ENCODE results near the gene C9orf57.
A peak's percentile ranks its signal among the peaks of the same experiment; 100 is the strongest.
"Not testable (repeated sequence)": the region's sequence is repeated elsewhere in the genome, so short reads cannot be mapped to it uniquely, and the experiment has no call there.

Gene C9orf57, protein sequence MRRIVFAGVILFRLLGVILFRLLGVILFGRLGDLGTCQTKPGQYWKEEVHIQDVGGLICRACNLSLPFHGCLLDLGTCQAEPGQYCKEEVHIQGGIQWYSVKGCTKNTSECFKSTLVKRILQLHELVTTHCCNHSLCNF

DNA sequence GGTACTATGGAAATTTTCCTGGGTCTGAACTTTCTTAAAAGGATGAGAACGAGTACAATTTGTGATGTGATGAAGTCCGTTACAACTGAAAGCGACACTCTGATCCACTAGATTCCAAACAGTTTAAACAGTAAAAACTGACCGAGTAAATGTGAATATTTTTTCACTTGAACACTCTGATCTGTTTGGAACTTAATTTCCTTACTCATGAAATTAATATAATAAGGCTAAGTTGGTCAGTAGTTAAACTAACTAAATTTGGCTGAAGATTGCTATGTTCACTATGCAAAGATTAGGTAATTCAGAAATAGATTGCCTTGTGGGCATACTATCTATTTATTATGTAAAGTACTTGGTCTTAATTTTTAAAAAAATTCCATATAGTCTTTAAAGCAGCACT, at the start of gene C9orf57:
Gene C9orf57, minus strand, starts transcription at position 101 of the 400 bp plus-strand sequence. CDS start 1,282 bp downstream, outside the sequence.
- no peak for DNase-seq

DNA sequence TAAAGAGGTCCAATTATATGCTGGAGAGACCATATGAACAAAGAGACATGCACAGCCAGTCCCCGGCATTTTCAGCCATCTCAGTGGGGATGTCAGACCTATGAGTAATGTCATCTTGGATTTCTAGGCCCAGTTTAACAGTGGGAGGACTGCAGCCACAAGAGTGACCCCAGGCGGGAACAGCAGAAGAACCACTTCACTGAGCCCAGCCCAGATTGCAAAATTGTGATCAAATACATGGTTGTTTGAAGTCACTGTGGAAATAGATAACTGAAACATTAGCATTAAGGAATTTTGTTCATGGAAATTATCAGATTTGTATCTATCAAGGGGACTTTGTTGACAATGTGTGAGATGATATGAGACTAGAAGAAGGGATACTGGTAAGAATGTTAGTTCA, 42.1 kb upstream of the C9orf57 start:
- DNase-seq = no peak

DNA sequence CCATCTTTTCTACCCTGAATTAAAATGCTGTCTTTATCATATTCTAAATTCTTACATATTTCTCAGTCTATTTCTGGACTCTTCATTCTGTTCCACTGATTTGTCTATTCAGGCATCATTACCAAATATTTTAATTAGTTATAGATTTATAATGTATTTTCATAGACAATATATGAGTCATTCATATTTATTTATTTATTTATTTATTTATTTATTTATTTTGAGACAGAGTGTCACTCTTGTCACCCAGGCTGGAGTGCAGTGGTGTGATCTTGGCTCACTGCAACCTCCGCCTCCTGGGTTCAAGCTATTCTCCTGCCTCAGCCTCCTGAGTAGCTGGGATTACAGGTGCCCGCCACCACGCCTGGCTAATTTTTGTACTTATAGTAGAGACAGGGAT, 35.1 kb upstream of the C9orf57 start:
- not testable (repeated sequence) for DNase-seq

DNA sequence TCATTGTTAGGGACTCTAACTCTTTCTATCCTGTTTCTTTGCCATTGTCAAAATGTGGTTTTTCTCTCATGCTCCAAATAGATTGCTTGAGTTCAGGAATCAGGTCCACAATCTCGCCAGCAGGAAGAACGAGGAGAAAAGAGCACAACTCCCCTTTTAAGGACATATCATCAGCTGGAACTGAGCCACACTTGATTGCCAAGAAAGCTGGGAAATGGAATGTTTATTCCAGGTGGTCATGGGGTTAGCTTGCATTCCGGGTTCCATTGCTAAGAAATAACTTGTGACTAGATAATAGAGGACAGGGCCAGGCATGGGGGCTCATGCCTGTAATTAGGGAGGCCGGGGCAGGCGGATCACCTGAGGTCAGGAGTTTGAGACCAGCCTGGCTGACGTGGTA, 32.4 kb upstream of the C9orf57 start:
- no peak for DNase-seq

DNA sequence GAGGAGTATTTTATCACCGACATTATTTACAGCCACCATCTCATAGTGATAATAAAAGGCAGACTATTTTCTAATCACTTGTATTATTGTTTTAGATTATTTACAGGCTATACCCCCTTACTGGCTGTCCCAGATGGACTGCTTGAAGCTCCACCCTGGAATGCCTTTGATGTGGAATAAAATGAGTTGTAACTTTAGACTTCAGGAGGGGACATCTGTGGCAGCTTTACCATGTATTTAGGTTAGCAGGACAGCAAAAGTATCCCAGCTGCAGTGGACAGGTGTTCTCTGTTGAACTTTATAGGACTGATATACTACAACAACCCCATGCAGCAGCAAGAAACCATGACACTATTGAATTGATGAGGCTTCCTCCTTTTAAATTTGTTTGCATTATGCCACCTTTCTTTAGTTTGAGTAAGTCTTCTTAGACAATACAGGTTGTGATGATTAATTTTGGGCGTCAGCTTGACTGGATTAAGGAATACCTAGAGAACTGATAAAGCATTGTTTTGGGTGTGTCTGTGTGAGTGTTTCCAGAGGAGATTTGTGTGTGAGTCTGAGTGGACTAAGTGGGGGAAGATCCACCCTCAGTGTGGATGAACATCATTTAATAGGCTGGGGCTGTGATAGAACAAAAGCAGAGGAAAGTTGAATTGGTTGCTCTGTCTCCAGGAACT, 29.2 kb upstream of the C9orf57 start:
- no peak for DNase-seq

DNA sequence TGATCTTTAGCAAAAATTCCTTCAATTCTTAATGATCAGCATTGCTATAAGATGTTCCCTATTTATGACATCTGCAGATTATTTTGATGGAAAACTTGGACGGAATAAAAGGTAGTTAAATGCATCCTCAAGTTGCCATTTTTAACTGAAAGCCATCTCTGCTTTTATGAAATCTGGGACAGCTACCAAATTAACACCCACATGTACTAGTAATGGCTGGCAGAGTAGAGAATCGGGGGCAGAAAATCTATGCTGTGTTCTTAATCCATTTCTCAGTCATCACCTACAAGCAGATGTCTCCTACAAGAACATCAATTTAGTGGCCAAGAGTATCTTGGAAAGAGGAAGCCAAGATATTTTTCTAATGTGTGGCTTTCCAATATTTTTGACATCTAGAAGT, 22.1 kb upstream of the C9orf57 start:
- DNase-seq = no peak

DNA sequence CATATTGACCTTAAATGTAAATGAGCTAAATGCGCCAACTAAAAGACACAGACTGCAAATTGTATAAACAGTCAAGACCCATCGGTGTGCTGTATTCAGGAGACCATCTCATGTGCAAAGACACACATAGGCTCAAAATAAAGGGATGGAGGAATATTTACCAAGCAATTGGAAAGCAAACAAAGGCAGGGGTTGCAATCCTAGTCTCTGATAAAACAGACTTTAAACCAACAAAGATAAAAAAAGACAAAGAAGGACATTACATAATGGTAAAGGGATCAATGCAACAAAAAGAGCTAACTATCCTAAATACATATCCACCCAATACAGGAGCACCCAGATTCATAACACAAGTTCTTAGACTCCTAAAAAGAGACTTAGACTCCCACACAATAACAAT, 14.3 kb upstream of the C9orf57 start:
- DNase-seq = not testable (repeated sequence)

DNA sequence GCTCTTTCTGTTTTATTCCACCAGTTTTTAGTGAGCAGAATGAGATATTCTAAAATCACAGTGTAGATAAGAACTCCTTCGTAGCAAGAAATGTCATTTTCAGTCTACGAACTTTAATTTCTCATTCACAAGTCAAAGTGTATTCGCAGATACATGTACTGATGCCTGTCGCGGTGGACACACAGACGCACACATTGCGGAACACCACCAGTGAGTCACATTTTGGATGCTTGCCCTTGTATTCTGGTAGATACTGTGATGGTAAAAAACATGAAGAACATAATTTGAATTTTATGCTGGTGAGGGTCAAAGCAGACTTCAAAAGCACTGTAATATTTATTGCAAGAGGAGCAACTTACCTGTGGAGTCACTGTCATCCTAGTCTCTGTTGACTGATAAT, 4.7 kb upstream of the C9orf57 start:
- no peak for DNase-seq

DNA sequence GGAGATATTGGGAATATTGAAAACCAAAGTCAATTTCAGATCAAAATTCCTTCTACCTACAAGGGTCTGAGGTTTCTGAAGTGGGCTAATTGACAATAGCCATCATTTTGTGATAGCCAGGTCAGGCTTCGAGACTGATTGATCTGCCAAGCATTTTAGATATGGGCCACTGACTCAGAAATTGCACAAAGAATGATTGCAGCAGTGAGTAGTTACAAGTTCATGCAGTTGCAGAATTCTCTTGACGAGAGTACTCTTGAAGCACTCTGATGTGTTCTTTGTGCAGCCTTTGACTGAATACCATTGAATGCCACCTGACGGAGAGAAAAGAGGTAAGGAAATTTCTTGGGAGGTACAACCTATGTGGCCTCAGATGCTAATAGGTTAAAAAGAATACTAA, 8.3 kb downstream of the C9orf57 start:
- DNase-seq = no peak

DNA sequence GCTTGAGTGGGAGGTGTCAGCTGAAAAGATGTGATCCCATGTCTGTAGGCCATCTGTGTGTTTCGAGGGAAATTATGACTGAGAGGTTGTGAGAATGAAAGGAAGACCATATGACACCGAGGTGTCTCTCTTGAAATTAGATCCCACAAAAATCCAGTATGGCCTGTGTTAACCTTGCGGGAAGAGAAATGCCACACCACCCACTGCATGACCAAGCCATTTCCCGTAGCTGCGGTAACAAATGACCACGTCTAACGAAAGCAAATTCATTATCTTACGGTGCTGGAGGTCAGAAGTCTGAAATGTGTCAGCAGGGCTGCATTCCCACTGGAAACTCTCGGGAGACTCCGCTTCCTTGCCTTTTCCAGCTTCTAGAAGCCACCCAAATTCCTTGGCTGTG, 11.6 kb downstream of the C9orf57 start:
- DNase-seq = no peak

DNA sequence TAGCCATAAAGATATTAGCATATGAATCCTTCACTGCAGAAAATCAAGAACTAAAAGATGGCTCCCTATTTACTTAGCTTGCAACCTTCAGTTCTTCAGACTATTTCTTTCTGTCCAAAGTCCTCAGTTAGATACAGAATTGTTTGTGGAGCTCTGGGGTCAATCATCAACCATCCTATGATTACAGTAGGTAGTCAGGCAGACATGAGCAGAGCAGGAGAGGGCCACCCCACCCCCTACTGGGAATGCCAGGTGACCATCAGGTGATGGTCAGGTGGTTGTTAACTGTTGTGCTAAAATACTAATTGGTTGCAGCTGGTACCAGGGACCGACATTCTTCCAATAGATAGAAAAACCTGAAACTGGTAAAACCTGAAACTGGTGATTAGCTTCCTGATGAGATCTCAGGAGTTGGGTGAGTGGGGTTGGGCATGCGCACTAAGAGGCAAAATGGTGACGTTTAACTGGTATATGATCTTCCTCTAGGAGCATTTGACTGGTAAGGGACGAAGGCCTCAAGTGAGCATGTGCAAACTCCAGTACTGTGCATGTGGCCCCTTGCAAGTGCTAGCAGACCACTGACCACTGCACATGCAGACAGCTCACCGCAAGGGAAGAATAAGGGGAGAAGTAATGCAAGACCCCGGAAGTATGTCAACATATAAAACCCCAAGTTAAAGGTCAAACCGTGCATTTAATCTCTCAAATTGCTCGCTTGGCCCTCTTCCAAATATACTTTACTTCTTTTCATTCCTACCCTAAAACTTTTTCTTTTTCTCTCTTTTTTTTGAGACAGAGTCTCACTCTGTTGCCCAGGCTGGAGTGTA, 13.6 kb downstream of the C9orf57 start:
- no peak for DNase-seq

DNA sequence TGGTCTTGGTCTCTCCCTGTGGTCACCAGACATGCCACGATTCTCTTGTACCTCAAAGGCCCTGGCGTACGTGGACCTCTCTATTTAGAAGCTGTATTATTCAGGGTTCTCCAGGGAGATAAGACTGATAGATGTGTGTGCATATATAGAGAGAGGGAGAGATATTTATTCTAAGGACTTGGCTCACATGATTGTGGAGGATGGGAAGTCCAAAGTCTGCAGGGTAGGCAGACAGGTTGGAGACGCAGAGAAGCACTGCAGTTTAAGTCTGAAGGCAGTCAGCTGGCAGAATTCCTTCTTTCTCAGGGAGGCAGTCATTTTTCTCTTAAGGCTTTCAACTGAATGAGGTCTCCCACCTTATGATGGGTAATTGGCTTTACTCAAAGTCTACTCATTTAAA, 16.3 kb downstream of the C9orf57 start:
- no peak for DNase-seq

DNA sequence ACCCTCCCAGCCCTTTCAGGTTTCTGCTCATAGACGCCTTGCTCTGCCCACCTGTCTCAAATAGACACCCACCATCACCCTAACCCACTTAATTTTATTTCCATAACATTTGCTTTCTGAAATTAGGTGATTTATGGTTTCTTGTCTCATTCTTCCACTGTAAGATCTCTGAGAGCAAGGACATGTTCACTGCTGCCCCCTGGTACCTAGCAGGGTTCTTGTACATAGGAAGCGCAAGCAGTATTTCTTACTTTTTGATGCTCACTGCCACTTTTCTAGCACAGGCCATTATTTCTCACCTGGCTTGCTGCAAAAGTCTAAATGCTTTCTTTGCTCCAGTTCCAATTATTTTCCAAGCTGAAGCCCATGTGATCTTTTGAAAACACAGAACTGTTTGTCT, 16.8 kb downstream of the C9orf57 start:
- no peak for DNase-seq

DNA sequence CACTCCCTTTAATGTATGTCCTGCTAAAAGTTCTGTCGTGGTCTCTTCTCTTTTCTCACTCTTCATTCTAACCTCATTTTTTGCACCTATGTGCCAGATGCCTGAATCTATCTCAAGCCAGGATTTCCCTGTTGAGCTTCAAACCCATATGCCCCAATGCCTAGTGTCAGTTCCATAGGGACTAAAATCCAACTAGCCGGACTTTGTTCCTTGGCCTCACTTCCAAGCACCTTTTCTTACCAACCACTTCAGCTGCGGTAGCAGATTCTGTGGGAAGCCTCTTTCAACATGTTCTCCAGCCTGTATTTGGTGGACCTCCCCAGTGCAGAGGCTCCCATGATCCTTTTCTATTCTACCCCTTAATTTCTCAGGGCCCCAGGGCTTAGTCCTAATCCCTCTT, 17.5 kb downstream of the C9orf57 start:
- DNase-seq = no peak

DNA sequence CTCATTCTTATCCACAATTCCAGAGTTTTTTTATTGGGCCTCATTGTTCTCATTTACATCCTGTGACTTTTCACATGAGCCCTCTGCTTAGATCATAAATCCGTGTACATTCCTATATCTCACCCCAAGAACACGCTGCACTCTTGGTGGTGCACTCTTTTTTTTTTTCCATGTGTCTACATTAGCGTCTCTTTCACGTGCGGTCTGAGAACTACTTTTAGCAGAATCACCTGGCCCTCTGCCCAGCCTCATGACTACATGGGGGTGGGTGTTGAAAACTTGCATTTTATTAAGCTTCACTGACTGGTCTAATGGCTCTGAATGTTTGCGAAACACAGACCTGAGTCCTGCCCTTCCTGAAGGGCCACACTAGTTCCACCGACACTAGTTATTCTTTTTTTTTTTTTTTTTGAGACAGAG, 18.6 kb downstream of the C9orf57 start:
- peak in 1 of 2 donors; percentile 16 for DNase-seq

DNA sequence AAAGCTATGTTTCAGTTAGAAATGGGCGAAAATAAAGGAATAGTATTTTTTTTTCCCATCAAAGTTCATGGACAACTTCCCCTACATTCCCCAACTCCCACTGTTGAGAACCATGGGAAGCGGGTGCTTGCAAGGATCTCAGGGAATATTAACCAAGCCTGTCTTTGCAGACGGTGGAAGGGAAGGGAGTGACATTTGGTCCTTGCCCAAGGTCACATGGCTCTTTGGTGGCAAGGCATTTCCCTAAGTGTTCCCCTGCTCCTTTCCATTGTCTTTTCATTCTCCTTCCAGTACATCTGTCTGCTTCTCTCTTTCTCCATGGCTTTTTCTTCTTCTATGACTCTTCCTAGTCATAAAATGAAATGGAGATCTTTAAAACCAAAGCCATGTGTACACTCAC, 19.0 kb downstream of the C9orf57 start:
- DNase-seq = no peak

DNA sequence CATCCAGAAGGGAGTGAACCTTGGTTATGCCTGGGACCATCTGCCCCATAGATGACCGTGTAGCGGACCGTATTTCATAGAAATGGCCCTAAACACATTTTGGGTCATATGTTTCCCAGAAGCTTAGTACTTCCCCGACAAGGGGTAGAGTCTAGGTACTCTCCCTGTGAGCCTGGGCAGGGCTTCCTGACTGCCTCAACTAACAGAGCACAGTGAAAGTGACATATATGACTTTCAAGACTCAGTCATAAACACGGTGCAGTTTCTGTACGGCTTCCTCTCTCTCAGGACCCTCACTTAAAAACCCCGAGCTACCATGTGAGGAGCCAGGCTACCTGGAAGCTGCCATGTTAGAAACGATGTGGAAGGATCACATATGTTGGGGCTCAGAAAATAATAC, 20.9 kb downstream of the C9orf57 start:
- DNase-seq = no peak

DNA sequence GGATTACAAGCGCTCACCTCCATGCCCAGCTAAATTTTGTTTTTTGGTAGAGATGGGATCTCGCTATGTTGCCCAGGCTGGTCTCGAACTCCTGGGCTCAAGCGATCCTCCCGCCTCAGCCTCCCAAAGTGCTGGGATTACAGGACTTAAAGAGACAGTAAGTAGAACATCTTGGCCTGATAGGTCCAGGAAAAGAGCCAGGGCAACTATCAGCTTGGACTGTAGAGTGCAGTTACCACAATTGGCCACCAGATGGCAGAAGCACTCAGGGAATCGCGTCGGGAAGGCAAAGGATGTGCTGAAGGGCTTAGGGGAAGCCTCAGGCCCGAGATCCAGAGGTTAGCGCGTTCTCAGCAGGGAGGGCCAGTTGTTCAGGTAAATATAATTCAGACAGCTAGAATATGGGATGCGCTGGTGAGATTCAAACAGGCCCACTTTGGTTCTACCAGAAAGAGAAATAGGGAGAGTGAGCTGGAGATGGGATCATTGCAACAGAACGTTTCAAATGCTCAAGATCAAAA, 21.5 kb downstream of the C9orf57 start:
- DNase-seq = peak; percentile 51 to 93

DNA sequence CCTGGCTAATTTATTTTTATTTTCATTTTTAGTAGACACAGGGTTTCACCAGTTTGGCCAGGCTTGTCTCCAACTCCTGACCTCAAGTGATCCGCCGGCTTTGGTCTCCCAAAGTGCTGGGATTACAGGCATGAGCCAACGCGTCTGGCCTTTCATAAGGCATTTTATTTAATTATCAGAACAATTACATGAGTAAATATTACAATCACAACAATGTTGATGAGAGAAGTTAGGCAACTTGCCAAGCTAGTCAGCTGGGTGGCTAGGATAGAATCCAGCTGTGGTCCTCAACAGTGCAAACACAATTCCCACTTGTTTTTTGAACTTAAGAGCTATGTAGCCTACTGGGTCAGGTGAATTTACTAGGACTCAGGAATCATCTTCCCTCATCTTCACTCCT, 22.0 kb downstream of the C9orf57 start:
- DNase-seq = no peak

DNA sequence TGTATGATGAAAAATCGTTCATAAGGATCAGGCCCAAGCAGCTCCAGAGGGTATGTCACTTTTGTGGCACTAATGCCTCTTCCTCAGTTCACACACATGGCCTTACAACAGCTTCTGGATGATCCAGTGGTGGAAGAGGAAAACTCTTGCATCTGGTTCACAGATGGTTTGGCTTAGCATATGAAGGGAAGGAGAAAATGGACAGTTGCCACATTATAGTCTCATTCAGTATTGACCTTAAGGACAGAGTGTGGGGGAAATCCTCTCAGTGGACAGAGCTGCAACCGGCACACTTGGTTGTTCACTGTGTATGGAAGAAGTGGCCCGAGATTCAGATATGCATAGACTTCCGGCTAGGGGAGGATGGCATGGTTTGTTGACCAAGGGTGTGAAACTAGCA, 22.8 kb downstream of the C9orf57 start:
- no peak for DNase-seq

DNA sequence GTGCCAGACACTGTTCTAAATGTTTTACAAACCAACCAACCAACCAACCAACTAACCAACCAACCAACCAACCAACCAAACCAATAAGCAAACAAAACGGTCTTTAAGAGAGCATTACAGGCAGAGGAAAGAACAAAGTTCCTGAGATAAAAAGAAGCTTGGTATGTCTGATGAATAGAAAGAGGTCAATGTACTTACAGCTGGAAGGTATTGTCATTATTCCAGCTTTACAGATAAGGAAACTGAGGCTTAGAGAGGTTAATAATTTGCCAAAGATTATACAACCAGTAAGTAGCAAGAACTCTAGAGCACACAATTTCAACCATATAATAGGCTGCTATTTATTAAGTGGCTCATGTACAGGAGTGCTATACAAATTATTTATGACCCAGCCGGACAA, 29.6 kb downstream of the C9orf57 start:
- no peak for DNase-seq

DNA sequence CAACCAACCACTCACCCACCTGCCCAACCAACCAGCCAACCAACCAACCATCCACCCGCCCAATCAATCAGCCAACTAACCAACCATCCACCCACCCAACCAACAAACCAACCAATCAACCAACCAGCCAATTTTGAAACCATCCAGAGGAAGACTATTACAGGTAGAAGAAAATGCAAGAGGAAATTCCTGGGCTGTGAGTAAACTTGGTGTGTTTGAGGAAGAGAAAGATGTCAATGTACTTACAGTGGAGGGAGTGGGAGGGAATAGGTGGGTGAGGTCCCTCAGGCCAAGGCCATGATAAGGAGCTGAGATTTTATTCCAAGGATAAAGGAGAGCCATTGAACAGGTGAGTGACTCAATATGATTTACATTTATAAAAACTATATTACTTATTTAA, 30.4 kb downstream of the C9orf57 start:
- no peak for DNase-seq

DNA sequence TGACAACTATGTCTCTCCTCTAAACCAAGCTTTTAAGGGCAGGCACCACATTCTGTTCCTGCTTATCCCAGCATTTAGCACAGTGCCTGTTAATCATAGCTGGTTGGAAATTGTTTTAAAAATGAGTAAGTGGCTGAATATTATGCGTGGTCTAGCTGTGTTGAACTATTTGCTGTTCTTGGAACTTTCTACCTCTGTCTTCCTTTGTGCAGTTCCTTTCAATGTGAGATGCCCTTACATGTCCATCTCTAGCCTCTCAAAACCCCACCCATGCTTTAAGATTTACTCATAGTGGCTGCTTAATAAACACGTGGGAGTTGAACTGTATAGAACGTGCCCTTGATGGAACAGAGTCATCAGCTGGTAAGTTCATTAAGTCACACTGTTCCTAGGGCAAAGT, 34.5 kb downstream of the C9orf57 start:
- DNase-seq = no peak

DNA sequence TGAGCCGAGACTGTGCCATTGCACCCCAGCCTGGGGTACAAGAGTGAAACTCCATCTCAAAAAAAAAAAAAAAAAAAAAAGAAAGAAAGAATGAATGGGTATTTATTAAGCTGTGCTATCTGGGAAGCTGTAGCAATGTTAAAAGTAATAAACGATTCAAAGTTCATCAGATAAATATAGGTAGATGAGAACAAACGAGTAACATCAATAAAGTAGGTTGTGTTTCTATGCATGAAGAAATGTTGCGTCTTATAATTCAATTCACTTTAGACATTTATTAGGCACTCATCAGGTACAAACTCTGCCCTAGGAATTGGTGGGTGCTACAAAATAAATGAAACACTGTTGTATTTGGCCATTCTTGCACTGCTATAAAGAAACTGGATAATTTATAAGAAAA, 36.8 kb downstream of the C9orf57 start:
- DNase-seq = no peak
